GM19467 (cell line): ENCODE results near the gene RBKS.
"Not testable (repeated sequence)": the region's sequence is repeated elsewhere in the genome, so short reads cannot be mapped to it uniquely, and the experiment has no call there.

Experiments
- ATAC-seq: cut with Tn5 transposase; IDR thresholded peaks from one replicate; pipeline ENCODE4 v1.9.1; 2021; ENCODE audit warnings: mild to moderate bottlenecking, moderate library complexity; ENCODE audit not compliant: unreplicated experiment

The RBKS gene

GRCh38 chr2:27907547-27907946 is 17.4 kb upstream of the RBKS start:
- no peak for ATAC-seq

GRCh38 chr2:27906074-27906473 is 15.9 kb upstream of the RBKS start:
- no peak for ATAC-seq

- ATAC-seq = no peak
Measured at GRCh38 chr2:27904405-27904665, 14.1 kb upstream of the RBKS start.

DNA sequence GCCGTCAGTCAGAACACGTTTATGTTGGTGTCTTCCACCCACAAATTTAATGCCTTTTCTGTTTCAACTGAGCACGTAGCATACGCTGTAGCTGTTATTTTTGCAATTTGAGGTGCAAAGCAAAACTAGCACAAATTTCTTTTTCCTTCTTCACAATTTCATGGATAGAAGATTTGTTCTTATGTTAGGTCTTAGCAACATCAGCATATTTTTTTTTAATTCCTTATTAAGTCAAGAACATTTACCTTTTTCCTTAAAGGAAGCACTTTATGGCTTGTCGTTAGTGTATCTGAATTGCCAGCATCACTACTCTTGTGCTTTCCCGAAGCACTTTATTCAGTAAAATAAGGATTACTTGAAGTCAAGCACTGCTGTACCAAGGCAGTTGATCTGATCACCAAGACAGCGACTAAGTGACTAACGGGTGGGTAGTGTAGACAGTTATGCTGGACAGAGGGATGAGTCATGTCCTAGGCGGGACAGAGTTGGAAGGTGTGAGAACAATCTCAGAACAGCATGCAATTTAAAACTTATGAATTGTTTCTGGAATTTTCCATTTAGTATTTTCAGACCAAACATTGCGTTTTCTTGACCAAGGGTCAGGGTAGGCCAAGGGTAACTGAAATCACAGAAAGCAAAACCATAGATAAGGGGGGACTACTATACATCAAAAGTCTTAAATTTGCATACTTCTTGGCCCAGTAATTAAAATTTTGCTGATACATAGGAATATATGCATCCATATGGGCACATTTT is 13.6 kb upstream of the RBKS start:
- no peak for ATAC-seq

DNA sequence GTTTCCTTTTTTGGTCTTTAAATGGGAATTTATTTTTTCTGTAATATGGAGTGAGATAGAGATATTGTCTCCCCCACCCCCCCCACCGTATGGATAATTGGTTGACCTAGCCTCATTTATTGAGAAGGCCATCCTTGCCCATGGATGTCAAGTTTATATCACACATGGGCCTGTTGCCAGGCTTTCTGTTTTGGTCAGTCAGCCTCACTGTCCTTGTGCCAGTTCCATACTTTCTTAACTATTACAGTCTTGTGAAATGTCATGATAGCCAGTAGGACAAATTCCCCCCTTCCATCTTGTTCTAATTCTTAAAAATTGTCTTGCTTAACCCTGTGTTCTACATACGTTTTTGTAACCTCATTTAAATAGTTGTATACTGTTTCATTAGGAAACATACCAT is 12.8 kb upstream of the RBKS start:
- ATAC-seq = no peak

- ATAC-seq = no peak
Measured at GRCh38 chr2:27902098-27902497, 11.9 kb upstream of the RBKS start.

DNA sequence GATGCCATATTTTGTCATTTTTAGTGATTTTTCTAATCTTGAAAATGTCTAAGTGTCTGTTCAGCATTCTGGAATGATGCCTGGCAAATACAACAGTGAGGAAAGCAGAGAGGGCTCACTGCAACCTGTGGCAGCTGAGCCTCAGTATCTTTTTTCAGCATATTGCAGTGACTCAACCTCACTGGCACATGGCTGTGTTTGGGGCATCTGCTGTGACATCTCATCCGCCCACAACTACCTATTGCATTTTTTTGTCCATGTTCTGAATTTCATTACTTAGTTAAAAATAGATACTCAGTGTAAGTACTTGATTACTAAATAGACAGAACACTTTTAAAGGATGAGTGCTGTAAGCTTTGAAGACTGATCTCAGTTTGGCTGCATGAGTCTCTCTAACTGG is 11.0 kb upstream of the RBKS start:
- ATAC-seq = no peak

DNA sequence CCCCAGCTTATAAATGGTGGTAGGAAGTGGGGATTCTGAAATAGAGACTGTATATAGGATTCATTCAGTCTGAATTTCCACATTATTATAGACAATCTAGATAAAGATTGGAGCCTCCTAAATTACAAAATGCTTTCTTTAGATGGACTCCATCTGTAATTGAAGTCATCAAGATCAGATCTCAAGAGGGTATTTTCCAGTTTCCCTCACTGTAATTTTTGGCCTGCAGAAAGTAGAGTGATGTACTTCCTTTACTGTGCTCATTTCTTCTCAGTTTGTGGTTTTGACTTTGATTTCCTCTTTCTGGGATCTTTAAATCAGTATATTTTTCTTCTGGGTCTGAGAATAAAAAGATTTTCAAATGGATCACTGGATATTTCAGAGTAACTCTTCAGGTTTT is 7.5 kb upstream of the RBKS start:
- ATAC-seq = no peak

- ATAC-seq = no peak
Measured at GRCh38 chr2:27893006-27893405, 2.8 kb upstream of the RBKS start.

DNA sequence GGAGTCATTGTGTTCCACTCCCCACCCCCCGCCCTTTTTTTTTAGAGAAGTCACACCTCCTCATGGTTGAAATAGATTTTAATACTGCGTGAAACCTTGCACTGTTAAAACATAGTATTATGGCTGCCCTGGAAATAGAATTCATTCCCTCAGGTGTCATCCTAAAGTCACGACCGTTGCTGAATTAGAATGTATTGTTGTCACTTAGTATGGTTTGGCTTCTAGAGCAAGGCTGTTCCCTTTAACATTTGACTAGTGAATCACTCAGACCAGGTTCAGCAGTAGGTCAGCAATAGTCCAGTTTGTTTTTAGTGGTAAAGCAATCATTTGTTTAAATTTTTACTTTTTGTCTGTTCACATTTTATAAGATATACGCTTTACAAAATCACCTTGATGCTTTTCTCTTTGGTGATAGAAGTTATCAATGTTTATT is 1.5 kb upstream of the RBKS start:
- ATAC-seq = no peak

DNA sequence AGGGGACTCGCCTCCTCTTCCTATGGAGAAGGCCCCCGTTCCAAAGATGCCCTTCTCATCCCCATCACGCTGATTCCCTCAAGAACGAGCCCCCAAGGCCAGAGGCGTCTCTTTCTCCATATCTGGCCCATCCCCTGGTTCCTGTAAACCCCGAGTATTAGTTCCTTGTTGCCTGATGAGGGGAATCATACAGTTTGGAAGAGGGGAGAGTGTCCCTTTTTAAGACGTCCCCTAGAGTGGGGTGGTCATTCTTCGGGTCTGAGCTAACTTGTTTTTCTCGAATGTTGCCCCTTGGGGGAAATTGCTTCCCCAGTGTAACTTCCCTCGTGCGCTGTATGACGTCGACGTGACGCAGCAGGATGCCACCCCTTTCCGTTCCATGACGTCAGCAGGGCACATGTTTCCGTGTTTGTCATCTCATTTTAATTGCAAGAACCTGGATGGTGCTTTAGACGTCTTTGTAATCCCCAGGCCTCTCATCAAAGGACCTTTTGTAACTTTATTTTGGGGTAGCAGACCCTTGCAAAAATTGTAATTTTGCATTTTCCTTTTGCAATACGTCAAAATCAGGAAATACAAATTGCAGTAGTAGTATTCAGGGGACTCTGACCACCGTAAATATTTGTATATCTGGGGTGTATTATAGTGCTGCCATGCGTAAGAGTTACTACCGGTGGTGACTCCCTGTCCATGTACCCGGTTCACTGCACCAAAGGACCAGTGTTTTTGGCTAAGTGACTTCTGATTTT is 911 bp upstream of the RBKS start:
- peak; percentile 23 for ATAC-seq

DNA sequence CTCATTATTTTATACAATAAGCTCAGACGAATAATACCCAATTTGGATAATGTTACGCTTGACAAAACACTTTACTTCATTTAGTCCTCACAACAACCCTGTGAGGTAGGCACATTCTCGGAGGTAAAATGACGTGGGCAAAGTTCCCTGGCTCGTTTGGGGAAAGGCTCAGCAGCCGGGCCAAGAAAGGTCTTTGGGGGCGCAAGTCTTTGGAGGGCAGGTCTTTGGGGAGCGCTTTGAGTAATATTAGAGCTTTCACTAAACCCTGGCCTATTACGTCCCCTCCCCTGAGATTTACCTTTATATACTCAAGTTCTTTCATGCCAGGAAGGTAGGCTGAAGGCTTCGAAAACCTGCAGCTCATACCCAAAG is 427 bp downstream of the RBKS start:
- ATAC-seq = no peak

DNA sequence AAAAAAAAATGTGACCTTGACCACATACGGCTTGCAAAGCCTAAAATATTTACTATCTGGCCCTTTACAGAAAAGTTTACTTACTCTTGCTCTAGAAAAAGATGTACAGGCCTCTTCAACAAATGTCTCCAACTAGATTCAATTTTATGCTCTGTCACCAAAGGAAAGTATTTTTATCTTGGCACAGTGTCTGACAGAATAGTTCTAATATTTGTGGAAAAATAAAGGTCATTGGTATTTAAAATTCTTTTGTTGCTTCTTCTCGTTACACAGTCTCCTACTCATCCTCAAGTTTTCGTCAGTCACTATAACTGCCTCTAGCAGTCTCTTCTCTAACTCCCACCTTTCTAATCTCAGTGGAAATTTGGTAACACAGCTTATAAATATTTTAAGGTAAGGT is 1.4 kb downstream of the RBKS start:
- ATAC-seq = no peak

DNA sequence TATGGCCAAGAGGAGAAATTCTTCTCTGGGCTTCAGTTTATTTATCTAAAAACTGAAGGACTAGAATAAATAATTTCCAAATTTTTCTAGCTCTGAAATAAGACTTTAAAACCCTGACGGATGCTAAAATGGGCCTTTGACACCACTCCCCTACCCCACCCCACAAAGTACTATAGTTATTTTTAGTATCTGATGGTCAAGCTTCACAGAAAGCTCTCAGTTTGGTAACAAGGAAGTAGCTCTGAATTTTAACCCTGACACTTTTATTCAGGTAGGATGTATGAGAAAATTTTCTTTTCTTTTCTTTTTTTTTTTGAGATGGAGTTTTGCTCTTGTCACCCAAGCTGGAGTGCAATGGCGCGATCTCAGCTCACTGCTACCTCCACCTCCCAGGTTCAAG is 2.4 kb downstream of the RBKS start:
- no peak for ATAC-seq

DNA sequence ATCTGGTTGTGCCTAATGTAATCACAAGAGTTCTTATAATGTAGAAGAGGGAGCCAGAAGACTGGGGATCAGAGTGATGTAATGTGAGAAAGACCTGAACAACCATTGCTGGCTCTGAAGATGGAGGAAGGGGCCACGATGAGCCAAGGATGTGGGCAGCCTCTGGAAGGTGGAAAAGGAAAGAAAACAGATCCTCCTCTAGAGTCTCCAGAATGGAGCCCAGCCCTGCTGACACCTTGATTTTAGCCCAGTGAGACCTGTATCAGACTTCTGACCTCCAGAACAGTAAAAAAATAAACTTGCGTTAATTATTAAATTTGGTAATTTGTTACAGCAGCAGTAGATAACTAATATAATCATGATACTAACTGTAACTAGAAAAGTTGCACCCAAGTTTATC is 3.1 kb downstream of the RBKS start:
- ATAC-seq = no peak

GRCh38 chr2:27886322-27886721 is 3.9 kb downstream of the RBKS start:
- ATAC-seq = no peak

- no peak for ATAC-seq
Measured at GRCh38 chr2:27885661-27886060, 4.5 kb downstream of the RBKS start.

- ATAC-seq = no peak
Measured at GRCh38 chr2:27885234-27885633, 5.0 kb downstream of the RBKS start.

DNA sequence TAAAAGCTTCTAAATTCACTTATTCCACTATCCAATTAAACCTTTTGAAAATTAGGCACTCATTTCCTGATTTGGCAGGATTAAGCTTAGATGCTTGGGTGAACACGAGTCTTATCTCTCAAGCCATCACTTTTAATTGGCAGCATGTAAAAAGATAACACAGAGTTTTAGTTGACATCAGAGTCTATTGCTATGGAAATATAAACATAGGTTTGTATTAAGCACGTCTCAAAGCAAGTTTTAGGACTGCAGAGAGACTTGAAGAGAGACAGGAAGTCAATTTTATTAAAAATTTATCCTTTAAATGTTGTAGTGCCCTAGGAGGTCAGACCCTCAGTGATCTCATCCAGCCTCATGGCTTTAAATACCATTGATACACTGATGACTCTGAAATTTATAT is 5.6 kb downstream of the RBKS start:
- ATAC-seq = no peak

- ATAC-seq = not testable (repeated sequence)
Measured at GRCh38 chr2:27882584-27882922, 7.6 kb downstream of the RBKS start.

DNA sequence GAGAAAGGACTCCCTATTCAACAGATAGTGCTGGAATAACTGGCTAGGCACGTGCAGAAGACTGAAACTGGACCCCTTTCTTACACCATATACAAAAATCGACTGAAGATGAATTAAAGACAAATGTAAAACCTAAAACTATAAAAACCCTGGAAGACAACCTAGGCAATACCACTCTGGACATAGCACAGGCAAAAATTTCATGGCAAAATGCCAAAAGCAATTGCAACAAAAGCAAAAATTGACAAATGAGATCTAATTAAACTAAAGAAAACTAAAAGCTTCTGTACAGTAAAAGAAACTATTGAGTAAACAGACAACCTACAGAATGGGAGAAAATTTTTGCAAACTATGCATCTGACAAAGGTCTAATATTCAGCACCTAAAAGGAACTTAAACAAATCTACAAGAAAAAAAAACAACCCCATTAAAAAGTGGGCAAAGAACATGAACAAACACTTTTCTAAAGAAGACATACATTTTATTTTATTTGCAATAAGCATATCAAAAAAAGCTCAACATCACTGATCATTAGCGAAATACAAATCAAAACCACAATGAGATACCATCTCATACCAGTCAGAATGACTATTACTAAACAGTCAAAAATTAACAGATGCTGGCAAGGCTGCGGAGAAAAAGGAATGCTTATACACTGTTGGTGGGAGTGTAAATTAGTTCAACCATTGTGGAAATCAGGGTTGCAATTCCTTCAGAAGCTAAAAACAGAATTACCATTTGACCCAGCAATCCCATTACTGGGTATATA is 8.2 kb downstream of the RBKS start:
- ATAC-seq = not testable (repeated sequence)

DNA sequence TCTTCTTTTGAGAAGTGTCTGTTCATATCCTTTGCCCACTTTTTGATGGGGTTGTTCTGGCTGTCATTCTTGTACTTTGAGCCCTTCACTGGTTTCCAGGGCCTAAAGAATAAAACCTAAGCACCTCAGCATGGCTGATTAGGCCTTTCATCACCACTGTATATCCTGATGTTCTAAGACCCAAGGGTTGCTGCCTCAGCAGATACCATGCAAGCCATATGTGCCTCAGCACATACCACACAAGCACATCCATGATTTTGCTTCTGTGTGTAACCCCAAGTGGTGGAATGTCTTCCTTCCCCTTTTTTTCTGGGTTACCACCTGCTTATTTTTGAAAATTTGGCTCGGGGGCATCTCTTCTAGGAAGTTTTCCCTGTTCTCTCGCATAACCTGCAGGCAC is 11.4 kb downstream of the RBKS start:
- ATAC-seq = no peak
